Choroid plexus epithelial cell (primary cell): ENCODE results near the gene GARNL3.

Source experiments
- DNase-seq: peaks from one replicate; pipeline ENCODE4 v3.0.0-alpha.2; 2010; ENCODE audit warnings: low read depth
- H3K4me3 ChIP-seq: 2 replicates; pipeline ENCODE4 v1.5.1; 2011; ENCODE audit warnings: low read depth, mild to moderate bottlenecking, control low read depth, low read length, moderate library complexity
- TF ChIP-seq, protein P1 (sequence below): conservative IDR thresholded peaks from 2 replicates; pipeline ENCODE4 v1.5.1; 2011; ENCODE audit warnings: low read depth, mild to moderate bottlenecking, control low read depth, inconsistent platforms, low read length, moderate library complexity

The GARNL3 gene

DNA sequence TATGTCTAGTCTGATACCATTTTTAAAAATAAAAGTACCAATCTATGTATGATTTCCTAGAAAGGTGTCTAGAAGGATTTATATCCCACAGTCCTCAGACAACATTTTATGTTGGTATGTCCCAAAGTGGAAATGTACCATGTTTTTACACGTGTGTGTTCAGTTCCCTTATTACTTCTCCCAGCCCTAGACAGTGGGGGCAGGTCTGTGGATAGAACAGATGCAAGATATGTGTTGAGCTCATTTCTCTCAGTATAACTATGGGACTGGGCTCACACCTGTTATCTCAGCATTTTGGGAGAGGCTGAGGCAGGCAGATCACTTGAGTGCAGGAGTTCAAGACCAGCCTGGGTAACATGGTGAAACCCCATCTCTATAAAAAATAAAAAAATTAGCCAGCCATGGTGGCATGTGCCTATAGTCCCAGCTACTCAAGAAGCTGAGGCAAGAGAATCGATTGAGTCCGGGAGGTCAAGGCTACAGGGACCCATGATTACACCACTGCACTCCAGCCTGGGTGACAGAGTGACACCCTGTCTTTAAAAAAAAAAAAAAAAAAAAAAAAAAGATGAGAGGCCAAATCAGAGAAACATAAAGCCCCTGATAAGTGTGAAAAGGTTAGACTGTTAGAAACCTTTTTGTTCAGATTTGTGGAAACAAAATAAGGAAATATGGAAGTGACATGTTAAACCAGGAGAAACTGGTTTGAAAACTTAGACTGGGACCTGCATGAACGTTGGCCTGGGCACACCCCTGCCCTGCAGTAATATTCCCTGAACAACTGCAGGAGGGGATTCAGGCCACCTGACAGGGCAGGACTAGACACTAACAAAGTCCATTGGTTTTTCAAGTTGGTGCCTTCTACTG lies 125.0 kb downstream of the GARNL3 start:
- TF ChIP-seq, protein P1, sequence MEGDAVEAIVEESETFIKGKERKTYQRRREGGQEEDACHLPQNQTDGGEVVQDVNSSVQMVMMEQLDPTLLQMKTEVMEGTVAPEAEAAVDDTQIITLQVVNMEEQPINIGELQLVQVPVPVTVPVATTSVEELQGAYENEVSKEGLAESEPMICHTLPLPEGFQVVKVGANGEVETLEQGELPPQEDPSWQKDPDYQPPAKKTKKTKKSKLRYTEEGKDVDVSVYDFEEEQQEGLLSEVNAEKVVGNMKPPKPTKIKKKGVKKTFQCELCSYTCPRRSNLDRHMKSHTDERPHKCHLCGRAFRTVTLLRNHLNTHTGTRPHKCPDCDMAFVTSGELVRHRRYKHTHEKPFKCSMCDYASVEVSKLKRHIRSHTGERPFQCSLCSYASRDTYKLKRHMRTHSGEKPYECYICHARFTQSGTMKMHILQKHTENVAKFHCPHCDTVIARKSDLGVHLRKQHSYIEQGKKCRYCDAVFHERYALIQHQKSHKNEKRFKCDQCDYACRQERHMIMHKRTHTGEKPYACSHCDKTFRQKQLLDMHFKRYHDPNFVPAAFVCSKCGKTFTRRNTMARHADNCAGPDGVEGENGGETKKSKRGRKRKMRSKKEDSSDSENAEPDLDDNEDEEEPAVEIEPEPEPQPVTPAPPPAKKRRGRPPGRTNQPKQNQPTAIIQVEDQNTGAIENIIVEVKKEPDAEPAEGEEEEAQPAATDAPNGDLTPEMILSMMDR, result no peak
- no peak overlapping the region for H3K4me3 ChIP-seq
- DNase-seq, result no peak

DNA sequence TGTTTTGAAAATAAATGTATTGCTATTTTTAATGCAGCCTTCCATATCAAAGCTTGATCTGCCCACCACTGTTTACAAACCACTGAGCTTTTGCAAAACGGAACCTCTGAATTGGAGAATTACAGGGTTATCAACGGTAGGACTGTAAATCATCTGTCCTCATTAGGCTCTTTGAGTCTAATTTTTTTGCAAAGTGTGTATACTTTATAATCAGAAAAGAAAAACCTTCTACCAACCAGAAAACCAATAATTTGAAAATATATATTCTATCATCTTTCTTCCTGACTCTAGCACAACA lies 125.6 kb downstream of the GARNL3 start:
- TF ChIP-seq, protein P1, result no peak
- DNase-seq, result no peak
- no peak overlapping the region for H3K4me3 ChIP-seq

DNA sequence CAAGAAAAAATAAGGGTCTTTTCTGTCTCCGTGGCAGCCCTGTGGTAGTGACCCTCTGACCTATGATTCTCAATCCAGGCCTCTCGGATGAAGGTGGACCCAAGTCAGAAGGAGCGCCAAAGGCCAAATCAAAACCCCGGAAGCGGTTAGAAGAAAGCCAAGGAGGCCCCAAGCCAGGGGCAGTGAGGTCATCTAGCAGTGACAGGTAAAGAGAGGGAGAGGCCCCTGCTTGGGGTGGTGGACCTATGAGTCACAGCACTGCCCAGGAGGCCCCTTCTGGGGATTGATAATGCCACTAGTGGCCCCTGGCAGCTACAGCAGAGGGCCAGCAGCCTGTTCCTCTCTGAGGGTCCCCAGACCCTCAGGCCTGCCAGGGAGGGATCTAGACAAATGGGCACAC lies 126.0 kb downstream of the GARNL3 start:
- TF ChIP-seq, protein P1, result no peak

DNA sequence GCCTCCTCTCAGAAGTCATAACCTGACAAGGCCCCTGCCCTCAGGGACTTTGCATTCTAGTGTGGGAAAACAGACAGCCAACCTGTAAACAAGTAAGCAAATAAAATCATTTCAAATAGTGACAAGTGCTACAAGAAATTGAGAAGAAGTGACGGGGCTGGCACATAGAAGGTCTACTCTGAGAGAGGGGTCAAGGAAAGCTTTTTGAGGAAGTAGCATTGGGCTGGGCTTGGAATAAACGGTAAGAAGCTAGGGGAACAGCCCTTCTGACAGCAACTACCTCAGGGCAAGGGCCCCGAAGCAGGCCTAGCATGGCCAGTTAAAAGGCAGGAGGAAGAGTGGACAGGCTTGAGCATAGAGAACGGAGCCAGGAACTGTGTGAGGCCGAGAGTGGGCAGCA lies 127.6 kb downstream of the GARNL3 start:
- TF ChIP-seq, protein P1, result no peak
- DNase-seq, result no peak
- H3K4me3 ChIP-seq, result no peak overlapping the region

More for the DNA sequence above, 126.0 kb downstream of the GARNL3 start:
- no peak overlapping the region for H3K4me3 ChIP-seq
- DNase-seq, result no peak

DNA sequence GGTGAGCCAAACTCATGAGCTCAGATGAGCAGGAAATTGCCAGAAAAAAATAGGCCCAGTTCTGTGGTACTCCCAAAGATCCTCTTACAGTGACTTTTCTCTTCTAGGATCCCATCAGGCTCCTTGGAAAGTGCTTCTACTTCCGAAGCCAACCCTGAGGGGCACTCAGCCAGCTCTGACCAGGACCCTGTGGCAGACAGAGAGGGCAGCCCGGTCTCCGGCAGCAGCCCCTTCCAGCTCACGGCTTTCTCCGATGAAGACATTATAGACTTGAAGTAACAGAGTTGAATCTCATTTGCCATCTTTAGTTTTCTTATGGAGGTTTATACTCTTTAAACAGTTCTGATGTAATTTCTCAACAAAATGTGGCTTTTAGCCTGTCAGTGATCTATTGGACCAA lies 128.4 kb downstream of the GARNL3 start:
- H3K4me3 ChIP-seq, result no peak overlapping the region
- no peak for DNase-seq
- TF ChIP-seq, protein P1, result no peak

DNA sequence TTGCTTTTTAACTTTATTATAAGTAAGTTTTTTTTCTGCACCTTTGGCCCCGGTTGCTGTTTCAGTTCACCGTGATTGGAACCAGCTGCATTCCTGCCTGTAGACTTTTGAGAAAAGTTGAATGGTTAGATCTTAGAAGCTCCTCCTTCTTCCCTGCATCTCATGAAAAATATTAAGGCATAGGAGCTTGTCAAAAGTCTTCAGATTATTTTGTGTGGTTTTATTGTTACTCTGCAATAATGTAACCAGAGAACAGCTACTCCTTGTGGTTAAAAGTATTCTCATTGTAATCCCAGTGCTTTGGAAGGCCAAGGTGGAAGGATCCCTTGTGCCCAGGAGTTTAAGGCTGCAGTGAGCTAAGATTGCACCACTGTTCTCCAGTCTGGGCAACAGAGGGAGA lies 129.1 kb downstream of the GARNL3 start:
- TF ChIP-seq, protein P1, result peak; percentile 58
- DNase-seq, result peak; percentile 68
- H3K4me3 ChIP-seq, result no peak overlapping the region
